NCI-H1436 (cell line): Measurements from ENCODE around the gene C19orf67.

Source experiments
- DNase-seq: peaks from one replicate; lab custom pipeline; 2025; lab: John Stamatoyannopoulos, UW

C19orf67 gene

GRCh38 chr19:14107581-14108461, 22.2 kb upstream of the C19orf67 start:
- DNase-seq, result no peak

DNA sequence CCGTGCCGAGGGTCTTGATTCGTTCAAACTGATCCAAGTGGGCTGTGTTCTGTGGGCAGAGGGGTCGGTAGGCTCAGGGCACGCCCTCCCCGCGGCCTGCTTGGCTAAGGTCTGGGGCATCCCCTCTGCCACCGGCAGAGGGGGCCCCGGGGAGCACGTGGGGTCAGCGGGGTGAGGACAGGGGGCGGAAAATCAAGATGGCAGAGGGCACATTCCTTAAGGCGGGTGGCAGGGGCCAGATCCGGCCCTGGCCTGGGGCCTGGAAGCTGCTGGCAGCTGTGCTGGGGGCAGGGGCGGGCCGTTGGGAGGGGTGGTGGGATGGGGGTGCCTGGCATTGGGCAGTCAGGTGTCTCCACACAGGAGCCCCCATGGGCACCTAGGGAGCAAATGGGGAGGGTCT, 21.3 kb upstream of the C19orf67 start:
- no peak for DNase-seq

DNA sequence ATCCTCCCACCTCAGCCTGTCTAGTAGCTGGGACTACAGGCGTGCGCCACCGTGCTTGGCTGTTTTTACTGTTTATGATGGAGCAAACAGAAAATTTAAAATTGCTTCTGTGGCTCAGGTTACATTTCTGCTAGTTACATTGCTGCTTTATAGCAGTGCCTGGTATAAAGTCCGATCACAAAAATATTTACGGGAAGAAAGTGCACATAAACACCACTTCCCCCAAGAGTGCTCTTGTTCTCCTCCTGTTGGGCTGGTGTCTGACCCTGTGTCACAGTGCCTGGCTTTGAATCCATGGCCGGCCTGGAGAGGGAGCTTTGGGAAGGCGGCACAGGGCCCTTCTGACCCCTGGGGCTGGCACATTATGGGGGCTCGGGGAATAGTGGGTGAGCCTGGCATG, 20.1 kb upstream of the C19orf67 start:
- DNase-seq, result no peak

- no peak for DNase-seq
These were observed 17.7 kb upstream of the C19orf67 start for GRCh38 chr19:14103310-14103709.

DNA sequence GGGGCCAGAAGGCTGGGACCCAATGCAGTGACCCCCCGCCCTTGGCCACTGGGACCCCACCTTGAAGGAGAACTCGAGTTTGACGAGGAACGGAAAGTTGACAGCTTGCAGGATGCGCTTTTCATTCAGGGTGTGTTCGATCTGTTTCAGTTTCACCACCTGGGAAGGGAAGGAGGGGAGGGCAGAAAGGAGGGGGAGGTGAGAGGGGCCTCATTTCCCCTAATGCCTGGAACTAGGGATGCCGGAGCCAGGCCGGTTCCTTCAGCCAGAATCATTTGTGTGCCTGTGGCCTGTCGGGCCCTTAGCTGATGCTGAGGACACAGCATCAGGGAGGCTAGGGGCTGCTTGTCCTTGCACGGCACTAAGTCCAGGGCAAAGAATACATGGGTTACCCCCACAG, 17.2 kb upstream of the C19orf67 start:
- no peak for DNase-seq

DNA sequence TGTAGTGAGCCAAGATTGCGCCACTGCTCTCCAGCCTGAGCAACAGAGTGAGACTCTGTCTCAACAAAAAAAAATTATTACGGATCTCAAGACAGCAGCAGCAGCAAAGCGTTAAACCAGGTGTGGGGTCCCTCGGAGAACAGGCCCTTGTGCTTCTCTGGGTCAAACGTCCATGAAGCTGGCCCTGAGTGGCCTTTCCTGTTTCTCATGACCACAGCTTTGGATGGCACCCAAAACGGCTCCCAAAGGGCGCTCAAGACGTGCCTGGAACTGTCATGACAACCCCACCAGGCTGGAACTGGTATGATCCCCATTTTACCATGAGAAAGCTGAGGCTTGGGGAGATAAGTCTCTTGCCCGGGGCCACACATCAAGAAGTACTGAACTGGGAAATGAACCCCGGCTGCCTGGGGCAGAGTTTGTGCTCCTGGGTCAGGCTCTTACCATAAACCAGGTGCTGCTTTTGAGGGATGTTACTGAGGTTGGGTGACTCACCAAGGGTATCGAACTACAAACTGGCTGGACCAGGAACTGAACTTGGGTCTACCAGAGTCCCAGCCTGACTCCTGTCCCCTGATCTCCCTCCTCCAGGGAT, 16.6 kb upstream of the C19orf67 start:
- DNase-seq, result no peak

DNA sequence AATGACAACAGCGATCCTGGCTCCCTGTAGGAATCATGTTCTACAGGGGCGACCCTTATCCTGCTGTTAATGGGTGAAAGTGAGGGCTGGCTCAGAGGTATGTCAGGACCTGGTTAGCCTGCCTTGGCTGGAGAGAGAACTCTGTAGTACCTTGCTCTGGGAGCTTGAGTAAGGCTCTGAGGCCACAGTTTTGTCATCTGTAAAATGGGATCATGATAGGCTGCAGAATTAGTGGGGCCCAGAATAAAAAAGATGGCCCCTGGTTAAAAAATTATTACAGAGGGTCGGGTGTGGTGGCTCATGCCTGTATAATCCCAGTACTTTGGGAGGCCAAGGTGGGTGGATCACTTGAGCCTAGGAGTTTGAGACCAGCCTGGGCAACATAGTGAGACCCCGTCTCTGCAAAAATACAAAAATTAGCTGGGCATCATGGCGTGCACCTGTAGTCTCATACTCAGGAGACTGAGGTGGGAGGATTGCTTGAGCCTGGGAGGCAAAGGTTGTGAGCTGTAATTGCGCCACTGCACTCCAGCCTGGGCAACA, 15.5 kb upstream of the C19orf67 start:
- DNase-seq, result no peak

GRCh38 chr19:14097532-14098151, 12.1 kb upstream of the C19orf67 start:
- DNase-seq, result no peak

- DNase-seq, result no peak
These were observed 10.8 kb upstream of the C19orf67 start for GRCh38 chr19:14096272-14096992.

DNA sequence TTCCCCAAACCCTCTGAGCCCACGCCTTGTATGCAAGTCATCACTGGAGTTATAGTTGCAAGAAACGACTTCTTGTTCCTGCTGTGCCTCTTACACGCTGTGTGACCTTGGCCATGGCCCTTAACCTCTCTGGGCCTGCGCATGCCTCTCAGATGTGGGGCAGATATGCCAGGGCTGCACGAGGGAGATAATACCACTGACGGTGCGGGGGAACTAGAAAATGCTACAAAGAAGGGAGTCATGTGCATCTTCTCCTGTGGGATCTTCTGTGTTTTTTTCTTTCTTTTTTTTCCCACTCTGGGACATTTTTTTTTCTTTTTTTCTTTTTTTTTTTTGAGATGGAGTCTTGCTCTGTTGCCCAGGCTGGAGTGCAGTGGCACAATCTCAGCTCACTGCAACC, 9.3 kb upstream of the C19orf67 start:
- no peak for DNase-seq

DNA sequence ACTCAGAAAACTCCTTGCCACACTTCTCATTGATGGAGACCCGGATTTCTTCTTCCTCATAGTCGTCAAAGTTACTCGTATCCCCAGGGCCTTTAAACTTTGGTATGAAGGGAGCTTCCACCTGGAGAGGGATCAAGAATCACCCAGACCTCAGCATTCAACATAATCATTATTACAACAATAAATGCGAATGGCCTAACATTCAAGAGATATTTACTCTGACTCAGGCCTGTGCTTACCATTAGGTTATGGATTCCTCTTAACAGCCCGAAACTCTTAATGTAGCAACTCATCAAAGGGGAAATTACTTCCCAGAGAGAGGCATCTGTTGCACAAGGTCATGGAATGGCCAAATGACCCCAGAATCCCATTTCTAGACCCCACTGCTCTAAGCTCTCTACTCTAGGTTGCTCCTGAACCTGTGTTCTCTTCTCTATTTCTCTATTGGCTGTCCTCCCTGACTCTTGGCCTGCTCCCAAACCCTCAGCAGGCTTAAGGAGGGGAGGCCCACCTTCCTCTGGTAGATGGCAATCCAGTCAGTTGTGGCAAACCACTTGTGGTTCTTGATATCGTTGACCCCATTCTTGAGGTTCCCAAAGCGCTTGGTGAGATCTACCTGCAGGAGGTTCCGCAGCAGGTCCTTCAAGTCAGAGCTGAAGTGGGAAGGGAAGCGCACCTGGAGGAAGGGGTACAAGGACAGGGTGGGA, 7.7 kb upstream of the C19orf67 start:
- DNase-seq, result no peak

- DNase-seq, result no peak
These were observed 6.4 kb upstream of the C19orf67 start for GRCh38 chr19:14091813-14092462.

GRCh38 chr19:14091081-14091812, 5.7 kb upstream of the C19orf67 start:
- DNase-seq, result peak; percentile 89

- DNase-seq, result peak; percentile 89
These were observed 5.0 kb upstream of the C19orf67 start, which contains the start of gene SAMD1 for GRCh38 chr19:14090509-14091080. SAMD1 (minus strand) TSS chr19:14090751.

- DNase-seq, result peak; percentile 18
These were observed 4.3 kb upstream of the C19orf67 start for GRCh38 chr19:14089662-14090508.

- no peak for DNase-seq
These were observed 3.8 kb upstream of the C19orf67 start for GRCh38 chr19:14089412-14089661.

DNA sequence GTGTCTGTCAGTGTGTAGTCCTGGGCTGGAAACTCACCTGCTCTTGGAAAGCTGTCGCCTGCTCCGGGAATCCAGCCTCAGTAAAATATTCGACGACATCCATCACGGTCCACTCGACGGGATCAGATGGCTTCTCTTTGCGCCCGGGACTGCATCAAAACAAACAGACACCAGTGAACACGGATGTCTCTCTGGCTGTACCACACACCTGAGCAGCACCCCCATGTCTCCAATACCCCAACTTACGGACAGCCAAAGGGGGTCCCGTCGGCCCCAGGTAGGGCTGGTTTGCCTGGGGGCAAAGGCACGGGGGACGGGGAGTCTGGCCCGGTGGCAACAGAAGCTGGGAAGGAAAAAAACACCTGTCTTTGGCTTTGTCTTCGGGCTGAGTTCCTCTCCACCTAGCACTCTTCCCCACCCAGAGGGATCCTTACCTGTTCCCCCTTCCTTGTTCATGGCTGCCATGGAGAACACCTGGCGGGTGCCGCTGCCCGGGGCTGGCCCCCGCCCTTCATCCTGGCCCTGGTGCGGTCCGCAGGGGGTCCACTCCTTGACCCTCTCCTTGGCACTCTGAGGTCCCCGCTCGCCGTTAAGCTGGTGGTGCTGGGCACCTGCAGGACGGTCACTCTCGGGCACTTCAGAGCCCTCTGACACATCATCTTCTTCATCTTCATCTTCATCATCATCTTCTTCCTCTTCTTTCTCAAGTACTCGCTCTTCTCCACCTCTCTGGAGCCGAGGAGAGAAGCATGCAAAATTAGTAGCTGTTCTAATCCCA, 3.2 kb upstream of the C19orf67 start:
- no peak for DNase-seq

DNA sequence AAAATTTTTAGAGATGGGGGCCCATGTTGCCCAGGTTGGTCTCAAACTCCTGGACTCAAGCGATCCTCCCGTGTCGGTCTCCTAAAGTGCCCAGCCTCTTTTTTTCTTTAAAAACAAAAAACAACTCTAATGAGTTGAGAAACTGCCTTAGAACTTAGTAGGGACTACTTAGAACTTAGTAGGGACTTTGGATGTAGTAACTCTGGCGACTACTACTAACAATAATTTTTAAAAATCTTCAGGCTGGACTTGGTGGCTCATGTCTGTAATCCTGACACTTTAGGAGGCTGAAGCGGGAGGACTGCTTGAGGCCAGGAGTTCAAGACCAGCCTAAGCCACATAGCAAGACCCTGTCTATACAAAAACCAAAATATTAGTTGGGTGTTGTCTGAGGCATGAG, 515 bp upstream of the C19orf67 start:
- DNase-seq, result no peak

- no peak for DNase-seq
These were observed 3.0 kb downstream of the C19orf67 start for GRCh38 chr19:14082675-14082960.
